Ascending aorta (tissue), 2 donors: Measurements from ENCODE around the gene NELFA. TPM values are rescaled to one million over a fixed set of nuclear protein-coding genes. Genes with fewer than 3 reads are reported as not detected.
A peak's percentile ranks its signal among the peaks of the same experiment; 100 is the strongest.

Experiments used
- DNase-seq, 2 donors: peaks; one replicate each; pipeline ENCODE4 v3.0.0-alpha.2; 2019; ENCODE audit warnings: low spot score in 2 of 2
- H3K27ac ChIP-seq, 2 donors: fragments of 200-600 bp; sonication (generic); one replicate each; pipeline ENCODE4 v1.5.1; 2016 to 2017; ENCODE audit warnings: mild to moderate bottlenecking in 1 of 2
- H3K27me3 ChIP-seq: fragments of 200-600 bp; sonication (generic); one replicate; pipeline ENCODE4 v1.5.1; 2017
- H3K36me3 ChIP-seq, 2 donors: fragments of 200-600 bp; sonication (generic); one replicate each; pipeline ENCODE4 v1.5.1; 2016
- H3K4me1 ChIP-seq, 2 donors: fragments of 200-600 bp; sonication (generic); one replicate each; pipeline ENCODE4 v1.5.1; 2016 to 2017; ENCODE audit warnings: mild to moderate bottlenecking in 1 of 2
- H3K4me3 ChIP-seq, 2 donors: fragments of 200-600 bp; sonication (generic); one replicate each; pipeline ENCODE4 v1.5.1; 2016 to 2017; ENCODE audit warnings: mild to moderate bottlenecking in 1 of 2
- H3K9me3 ChIP-seq, 2 donors: fragments of 200-600 bp; sonication (generic); one replicate each; pipeline ENCODE4 v1.5.1; 2016
- intact Hi-C: fragments of 100-400 bp; cut with DNase I; formaldehyde crosslinking; loops from one replicate; pipeline ENCODE4 v1.15.1; 2023
- total RNA-seq: library from RNA; depleted of rRNA; stranded (reverse); fragments of >200 nt; gene quantifications from one replicate; pipeline ENCODE4 v1.1.0, GENCODE V29; 2016
- TF ChIP-seq, protein P1 (sequence below), 3 experiments: fragments of 200-600 bp in 2 of 3; fragments of 450-650 bp in 1 of 3; sonication (generic) in 2 of 3; IDR thresholded peaks; one replicate each; pipeline ENCODE4 v1.5.1; 2016 to 2019; ENCODE audit warnings: antibody characterized with exemption in 3 of 3, mild to moderate bottlenecking in 1 of 3, moderate library complexity in 1 of 3

NELFA gene
- total RNA-seq, 1 donor from 2014 or later = 11.9 TPM

DNA sequence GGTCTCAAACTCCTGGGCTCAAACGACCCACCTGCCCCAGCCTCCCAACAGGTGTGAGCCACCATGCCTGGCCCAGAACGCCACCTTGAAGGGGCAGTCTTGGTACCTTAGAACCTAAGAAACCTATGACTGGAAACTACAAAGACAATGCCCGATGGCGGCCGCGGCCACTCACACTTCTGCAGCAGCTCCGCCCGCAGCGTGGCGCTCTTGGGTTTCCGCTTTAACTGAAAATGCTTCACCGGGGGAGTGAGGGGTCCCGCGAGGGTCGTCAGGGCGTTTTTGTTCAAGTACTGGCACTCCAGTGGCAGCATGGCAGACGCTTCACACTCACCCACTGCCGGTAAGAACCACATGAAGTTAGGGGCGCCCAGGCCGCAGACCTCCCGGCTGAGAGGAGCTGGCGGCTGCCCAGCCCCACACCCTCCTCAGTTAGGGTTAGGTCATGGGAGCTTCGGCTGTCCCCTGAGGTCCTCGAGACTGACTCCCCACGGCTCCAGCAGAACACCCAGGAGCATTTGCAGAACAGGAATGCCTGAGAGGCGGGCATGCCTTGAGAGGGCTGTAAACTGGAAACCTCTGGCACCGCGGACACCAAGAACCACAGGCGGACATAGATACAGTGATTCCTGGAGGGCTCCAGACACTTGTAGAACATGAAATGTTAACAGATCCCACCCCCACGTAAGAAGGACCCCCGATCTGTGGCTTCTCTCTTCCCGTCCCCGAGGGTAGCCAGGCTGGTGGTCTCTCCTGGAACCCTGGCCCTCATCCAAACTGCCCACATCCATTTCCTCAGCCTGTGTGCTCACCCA, 19.0 kb downstream of the NELFA start:
- TF ChIP-seq, protein P1, sequence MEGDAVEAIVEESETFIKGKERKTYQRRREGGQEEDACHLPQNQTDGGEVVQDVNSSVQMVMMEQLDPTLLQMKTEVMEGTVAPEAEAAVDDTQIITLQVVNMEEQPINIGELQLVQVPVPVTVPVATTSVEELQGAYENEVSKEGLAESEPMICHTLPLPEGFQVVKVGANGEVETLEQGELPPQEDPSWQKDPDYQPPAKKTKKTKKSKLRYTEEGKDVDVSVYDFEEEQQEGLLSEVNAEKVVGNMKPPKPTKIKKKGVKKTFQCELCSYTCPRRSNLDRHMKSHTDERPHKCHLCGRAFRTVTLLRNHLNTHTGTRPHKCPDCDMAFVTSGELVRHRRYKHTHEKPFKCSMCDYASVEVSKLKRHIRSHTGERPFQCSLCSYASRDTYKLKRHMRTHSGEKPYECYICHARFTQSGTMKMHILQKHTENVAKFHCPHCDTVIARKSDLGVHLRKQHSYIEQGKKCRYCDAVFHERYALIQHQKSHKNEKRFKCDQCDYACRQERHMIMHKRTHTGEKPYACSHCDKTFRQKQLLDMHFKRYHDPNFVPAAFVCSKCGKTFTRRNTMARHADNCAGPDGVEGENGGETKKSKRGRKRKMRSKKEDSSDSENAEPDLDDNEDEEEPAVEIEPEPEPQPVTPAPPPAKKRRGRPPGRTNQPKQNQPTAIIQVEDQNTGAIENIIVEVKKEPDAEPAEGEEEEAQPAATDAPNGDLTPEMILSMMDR (IDR thresholded peaks at IDR 0.05) = no peak
- Histone ChIP-seq H3K36me3 (peaks cover 54 to 67% of the 10 kb centered on the region in 2 donors), H3K4me3 (no peak overlapping the region), H3K27me3 (no peaks in the 10 kb centered on the region), H3K4me1 (no peaks in the 10 kb centered on the region), H3K27ac (no peak overlapping the region), H3K9me3 (no peaks in the 10 kb centered on the region)
- DNase-seq = peak in 1 of 2 donors; percentile 44
- intact Hi-C loops = no loop called here

DNA sequence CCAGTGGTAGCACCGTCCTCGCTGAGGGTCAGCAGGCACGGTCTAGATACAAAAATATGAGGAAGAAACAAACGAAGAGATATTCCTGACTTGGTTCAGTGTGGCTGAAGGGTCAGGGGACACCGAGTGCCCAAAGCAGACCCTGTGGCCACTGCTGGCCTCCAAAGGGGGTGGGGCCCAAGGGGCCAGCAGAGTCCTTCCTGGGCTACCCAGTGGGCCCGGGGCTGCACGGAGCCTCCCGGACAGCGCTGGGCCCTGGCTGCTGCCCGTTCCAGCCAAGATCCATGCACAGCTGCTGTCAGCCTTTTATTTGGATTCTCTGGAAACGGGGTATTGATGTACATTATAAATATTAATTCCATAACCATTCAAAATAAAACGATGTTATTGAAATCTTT, 20.4 kb downstream of the NELFA start:
- Histone ChIP-seq H3K36me3 (peaks cover 64 to 81% of the 10 kb centered on the region in 2 donors), H3K4me3 (no peak overlapping the region), H3K27me3 (no peaks in the 10 kb centered on the region), H3K4me1 (no peaks in the 10 kb centered on the region), H3K9me3 (no peaks in the 10 kb centered on the region), H3K27ac (no peak overlapping the region)
- no peak for DNase-seq
- TF ChIP-seq, protein P1 (IDR thresholded peaks at IDR 0.05) = no peak
- intact Hi-C loops = no loop called here

DNA sequence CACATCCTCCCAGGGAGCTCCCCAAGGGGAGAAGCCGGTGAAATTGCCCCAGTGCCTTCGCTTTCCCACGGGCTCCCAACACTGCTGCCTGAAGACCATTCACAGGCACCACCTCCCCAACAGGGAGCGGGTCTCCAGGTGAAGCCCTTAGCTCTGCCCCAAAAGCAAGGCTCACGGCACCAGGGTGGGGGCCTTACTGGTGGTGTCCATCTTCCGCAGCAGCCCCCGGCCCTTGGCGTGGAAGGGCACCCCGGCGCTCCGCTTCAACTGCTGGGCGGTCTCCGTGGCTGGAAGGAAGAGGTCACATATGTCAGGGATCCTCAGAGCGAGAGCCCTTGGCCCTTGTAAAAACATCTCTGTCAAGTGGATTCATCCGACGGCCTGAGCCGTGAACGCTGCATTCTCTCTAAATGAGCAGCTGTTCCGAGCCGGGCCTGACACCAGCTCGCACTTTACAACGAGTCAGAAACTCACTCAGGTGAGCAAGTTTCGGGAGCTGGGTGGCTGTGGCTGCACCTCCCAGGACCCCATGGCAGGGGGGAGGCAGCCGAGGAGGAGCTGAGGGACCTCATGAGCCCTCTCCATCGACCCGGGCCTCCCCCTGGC, 20.9 kb downstream of the NELFA start:
- no peaks in the 10 kb centered on the region for H3K9me3 ChIP-seq
- intact Hi-C loops = no loop called here
- no peak overlapping the region for H3K4me3 ChIP-seq
- H3K27ac ChIP-seq = no peak overlapping the region
- H3K4me1 ChIP-seq = no peaks in the 10 kb centered on the region
- peaks cover 68 to 85% of the 10 kb centered on the region in 2 donors for H3K36me3 ChIP-seq
- no peaks in the 10 kb centered on the region for H3K27me3 ChIP-seq
- TF ChIP-seq, protein P1 (IDR thresholded peaks at IDR 0.05) = no peak
- peak in 1 of 2 donors; percentile 52 for DNase-seq

DNA sequence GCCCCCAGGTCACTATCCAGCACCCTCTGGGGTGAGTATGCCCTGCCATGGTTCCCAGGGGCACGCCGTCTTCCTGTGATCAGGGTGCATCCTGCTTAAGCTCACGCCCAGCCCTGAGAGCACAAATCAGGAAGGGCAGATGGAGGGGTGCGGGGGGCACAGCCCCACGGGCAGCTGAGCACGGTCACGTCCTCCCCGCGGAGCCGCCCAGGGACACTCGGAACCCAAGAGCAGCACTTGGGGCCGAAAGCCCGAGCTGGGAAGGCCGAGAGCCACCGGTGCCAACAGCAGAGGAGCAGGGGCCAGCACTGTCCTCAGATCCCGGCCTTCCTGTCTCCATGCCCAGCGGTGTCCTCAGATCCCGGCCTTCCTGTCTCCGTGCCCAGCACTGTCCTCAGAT, 21.5 kb downstream of the NELFA start:
- Histone ChIP-seq H3K9me3 (no peaks in the 10 kb centered on the region), H3K36me3 (peaks cover 73 to 90% of the 10 kb centered on the region in 2 donors), H3K4me1 (no peaks in the 10 kb centered on the region), H3K4me3 (no peak overlapping the region), H3K27ac (no peak overlapping the region), H3K27me3 (no peaks in the 10 kb centered on the region)
- DNase-seq = peak in 1 of 2 donors; percentile 46
- TF ChIP-seq, protein P1 (IDR thresholded peaks at IDR 0.05) = no peak
- intact Hi-C loops = no loop called here

DNA sequence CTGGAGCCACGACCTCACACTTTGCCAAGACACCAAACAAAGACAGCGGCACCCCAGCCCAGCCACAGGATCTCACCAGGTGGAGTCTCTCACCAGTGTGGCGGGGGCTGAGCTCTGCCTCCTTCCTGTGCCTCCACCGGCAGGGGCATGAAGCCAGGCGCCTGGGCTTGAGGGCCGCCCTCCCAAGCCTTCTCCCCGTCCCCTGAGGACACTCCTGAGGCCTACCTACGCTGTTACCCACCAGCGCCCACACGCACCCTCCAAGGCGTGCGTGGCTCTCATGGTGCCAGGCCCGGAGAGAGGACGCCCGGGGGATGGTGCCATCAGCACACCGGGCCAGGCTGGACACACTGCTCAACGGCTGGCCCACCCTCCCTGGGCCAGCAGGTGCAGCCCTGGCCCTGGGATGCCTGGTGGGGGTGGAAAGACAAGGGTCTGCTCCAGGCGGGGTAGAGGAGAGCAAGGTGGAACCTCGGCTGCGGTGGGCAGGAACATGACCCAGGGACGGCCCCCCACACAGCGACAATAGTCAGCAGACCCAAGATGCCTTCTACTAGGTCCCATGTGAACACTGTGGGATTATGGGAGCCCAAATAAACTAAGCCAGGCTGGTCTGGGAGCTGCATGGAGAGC, 22.1 kb downstream of the NELFA start:
- intact Hi-C loops = no loop called here
- no peaks in the 10 kb centered on the region for H3K4me1 ChIP-seq
- peak in 1 of 2 donors; percentile 30 for DNase-seq
- H3K27ac ChIP-seq = no peak overlapping the region
- peaks cover 75 to 96% of the 10 kb centered on the region in 2 donors for H3K36me3 ChIP-seq
- no peaks in the 10 kb centered on the region for H3K27me3 ChIP-seq
- H3K9me3 ChIP-seq = no peaks in the 10 kb centered on the region
- no peak overlapping the region for H3K4me3 ChIP-seq
- TF ChIP-seq, protein P1 (IDR thresholded peaks at IDR 0.05) = no peak
